HG03097 (cell line): ENCODE results near the gene GSTT4.
"Not testable (repeated sequence)": the region's sequence is repeated elsewhere in the genome, so short reads cannot be mapped to it uniquely, and the experiment has no call there.

Source experiments
- ATAC-seq: cut with Tn5 transposase; IDR thresholded peaks from one replicate; pipeline ENCODE4 v1.9.1; 2021; ENCODE audit not compliant: unreplicated experiment, low FRiP score

Gene GSTT4

GRCh38 chr22:23993581-23994177 is 11.6 kb downstream of the GSTT4 start:
- ATAC-seq, result not testable (repeated sequence)

GRCh38 chr22:23993080-23993479 is 12.2 kb downstream of the GSTT4 start:
- not testable (repeated sequence) for ATAC-seq

DNA sequence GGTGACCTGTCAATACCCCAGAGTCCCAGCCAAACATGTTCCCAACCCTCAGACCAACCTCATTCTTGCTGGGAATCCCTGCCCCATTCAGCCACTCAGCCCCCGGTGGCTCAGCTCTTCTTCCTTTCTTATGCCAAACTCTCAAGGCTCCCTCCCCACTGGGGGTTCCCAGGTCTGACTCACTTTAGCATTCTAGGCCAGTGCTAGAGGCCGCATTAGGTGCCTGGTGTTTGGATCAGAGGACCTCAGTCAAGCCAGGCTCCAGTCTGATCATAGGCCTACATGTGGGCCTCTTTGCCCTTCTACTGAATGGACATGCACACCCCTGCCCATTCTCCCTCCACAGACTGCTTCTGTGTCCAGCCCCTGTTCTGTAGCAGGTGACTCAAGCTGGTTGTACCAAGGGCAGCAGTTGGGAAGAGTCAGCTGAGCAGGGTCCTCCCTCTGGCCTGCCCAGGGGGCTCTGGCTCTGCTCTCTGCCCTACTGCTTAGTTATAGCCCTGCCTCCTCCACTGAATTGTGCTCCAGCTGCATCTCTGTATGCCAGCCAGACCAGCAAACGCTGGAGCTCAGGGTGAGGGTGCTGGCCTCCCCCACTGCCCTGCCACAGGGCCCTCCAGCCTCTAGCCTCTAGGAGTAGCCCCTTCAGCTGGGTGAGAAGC is 15.5 kb downstream of the GSTT4 start:
- ATAC-seq, result not testable (repeated sequence)

- ATAC-seq, result not testable (repeated sequence)
Observed at GRCh38 chr22:23986538-23987178, 18.6 kb downstream of the GSTT4 start.

DNA sequence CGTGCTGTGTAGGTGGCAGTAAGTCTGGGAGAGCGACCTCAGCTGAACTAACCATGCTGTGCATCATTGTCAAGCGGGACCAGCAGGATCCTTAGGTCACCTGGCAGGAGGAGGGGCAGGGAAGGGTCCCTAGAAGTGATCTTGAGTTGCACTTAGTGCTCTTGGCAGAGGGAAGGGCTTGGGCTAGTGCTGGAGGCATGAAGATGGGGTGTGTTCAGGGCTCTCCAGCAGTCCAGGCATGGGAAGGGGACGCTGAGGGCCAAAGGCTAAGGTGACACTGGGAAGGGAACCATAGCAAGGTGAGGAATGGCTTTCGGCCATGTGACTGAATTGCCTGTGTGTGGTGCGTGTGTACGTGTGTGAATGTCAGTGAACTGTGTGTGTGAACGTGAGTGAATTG is 19.2 kb downstream of the GSTT4 start:
- not testable (repeated sequence) for ATAC-seq

- no peak for ATAC-seq
Observed at GRCh38 chr22:23984430-23984829, 20.8 kb downstream of the GSTT4 start.

- ATAC-seq, result not testable (repeated sequence)
Observed at GRCh38 chr22:23980567-23980966, 24.7 kb downstream of the GSTT4 start.

- not testable (repeated sequence) for ATAC-seq
Observed at GRCh38 chr22:23979557-23980240, 25.6 kb downstream of the GSTT4 start, which contains the start of gene GSTT2. Gene GSTT2 (plus strand): TSS chr22:23980134.

DNA sequence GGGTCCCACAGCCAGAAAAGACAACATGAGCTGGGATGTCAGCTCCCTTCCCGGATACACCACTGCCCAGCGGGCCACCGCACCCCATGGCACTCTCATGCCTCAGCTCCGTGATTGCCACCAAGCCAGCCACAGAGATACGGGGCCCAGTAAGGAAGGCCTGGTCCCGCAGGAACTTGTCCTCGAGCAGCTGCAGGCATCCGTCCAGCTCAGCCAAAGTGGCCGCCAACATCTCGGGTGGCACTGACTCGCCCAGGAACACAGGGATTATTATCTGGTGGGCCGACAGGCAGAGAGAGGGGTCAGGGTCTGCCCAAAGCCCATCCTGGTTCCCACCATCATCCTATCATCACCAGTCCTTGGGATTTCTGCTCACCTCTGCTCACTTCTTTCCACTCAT is 27.9 kb downstream of the GSTT4 start:
- ATAC-seq, result not testable (repeated sequence)

- ATAC-seq, result peak; percentile 16
Observed at GRCh38 chr22:23974836-23975352, 30.4 kb downstream of the GSTT4 start.

- ATAC-seq, result peak; percentile 80
Observed at GRCh38 chr22:23974345-23974744, 30.9 kb downstream of the GSTT4 start, which contains the start of gene DDT. Gene DDT (minus strand): TSS chr22:23974441. CDS start chr22:23974414, 27 bp downstream.

DNA sequence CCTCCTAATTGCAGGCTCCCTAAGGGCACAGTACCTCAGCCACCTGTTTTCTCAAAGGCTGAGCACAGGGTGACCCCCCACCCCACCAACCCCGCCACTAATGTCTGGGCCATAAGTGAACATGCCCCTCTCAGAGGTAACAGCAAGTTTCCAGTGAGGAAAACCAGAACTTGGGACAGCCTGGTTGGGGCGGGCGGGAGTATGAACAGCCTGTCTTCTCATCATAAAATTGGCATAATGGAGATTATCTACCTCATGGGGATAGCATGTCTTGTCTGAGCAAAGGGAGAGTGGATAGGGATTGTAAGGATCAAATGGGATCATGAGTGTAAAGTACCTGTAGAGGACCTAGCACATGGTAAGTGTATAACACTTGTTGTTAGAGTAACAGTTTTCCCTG is 33.3 kb downstream of the GSTT4 start:
- not testable (repeated sequence) for ATAC-seq

DNA sequence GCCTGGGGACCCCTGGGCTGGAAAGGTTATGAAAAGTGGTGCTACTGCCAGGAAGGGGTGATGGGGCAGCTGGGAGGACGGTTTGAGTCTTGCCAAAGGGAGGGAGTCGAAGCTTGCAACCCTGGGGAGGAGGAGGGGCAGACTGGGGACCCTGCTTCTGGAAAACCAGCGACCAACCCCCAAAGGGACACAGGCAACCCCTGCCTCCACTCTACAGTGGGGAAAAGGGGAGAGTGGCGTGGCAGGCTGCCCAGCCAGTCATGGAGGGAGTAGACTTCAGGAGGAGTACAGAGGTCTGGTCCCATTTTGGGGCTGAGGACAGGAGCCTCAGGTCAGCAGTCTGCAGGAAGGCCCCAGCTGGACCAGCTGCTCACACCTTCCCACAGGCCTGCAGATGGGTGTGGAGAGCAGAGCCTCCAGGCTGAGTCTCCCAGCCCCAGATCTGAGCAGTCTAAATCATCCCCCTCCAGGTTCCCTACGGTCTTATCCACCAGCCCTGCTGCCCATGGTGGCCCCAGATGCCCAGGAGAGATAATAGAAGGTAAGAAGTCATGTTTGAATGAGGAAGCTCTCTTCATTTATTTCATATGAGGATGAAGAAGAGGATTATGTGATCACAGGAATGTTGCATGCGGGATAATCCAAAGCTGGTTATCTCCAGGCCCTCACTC is 34.3 kb downstream of the GSTT4 start:
- ATAC-seq, result no peak

DNA sequence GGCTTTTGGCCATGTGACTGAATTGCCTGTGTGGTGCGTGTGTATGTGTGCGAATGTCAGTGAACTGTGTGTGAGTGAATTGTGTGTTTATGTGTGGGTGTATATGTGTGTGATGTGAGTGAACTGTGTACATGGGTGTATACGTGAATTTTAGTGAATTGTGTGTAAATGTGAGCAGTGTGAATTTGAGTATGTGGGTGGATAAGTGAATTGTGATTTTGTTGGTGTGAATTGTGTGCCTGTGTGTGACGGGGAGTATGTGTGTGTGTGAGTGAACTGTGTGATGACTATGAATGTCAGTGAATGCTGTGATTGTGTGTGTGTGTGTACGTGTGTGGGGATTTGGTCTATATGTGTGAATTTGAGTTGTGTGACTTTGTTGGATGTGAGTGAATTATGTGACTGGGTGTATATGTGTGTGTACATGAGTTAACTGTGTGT is 35.0 kb downstream of the GSTT4 start:
- ATAC-seq, result no peak

DNA sequence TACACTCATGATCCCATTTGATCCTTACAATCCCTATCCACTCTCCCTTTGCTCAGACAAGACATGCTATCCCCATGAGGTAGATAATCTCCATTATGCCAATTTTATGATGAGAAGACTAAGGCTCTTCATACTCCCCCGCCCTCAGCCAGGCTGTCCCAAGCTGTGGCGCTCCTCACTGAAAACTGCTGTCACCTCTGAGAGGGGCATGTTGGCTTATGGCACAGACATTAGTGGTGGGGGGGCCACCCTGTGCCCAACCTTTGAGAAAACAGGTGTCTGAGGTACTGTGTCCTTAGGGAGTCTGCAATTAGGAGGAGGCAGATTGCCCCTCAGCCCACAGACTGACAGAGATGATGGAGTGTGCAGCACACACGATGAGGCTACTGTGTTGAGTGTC is 36.2 kb downstream of the GSTT4 start:
- no peak for ATAC-seq

DNA sequence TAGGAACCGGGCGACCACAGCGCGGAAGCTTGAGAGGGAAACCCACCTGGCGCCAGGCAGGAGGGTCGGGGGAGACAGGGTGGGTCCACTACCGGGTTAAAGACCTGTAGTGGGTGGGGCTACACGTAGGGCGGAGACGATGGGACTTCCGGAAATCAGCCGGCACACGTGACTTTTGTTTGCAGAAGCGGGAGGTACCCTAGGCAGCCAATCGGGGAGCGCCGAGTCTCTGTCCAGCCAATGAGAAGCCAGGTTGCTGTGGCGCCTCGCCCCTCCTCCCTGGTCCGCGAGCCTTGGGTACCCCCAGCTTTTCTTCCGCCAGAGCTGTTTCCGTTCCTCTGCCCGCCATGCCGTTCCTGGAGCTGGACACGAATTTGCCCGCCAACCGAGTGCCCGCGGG is 38.7 kb downstream of the GSTT4 start, which contains the start of gene DDTL:
Gene DDTL, plus strand, starts transcription at position 321 of the 400 bp plus-strand sequence. Its CDS starts 27 bp downstream, at position 348.
- ATAC-seq, result peak; percentile 87

GRCh38 chr22:23966094-23966493 is 39.2 kb downstream of the GSTT4 start:
- peak; percentile 23 for ATAC-seq

DNA sequence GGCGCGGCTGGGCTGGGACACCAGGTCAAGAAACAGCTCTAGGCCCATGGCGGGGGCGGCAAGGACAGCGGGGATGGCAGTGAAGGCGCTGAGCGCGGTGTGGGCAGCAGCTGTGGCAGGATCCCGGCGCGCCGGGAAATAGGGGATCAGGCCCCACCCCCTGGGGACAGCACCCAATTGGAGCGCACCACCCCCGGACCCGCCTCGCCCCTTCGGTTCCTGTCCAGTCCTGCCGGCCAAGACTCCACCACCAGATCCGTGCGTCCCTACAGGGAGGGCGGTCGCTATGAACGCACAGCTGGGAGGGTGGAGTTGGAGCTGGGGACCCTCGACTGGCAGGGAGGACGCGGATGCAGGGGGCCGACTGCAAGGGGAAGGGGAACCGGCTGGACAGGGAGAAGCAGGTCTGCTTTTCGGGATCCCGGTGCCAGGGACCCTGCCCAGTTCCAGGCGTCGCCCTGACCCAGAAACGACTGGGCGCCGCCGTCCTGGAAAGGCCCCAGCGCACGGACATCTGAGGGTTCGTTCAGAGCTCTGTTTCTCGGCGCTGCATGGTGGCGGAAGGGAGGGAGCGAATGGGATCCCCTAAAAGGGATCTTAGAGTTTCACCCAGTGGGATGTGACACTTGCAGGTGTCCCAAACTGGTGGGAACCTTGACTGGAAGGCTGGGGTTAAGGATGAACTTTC is 44.0 kb downstream of the GSTT4 start, which contains the start of gene GSTT2B:
Gene GSTT2B, minus strand, starts transcription at position 112 of the 688 bp plus-strand sequence. Its CDS starts 64 bp downstream, at position 48.
- not testable (repeated sequence) for ATAC-seq

GRCh38 chr22:23956301-23956900 is 48.9 kb downstream of the GSTT4 start:
- ATAC-seq, result not testable (repeated sequence)
